GM19463 (cell line): ENCODE results near the gene PHF2.
"Not testable (repeated sequence)": the region's sequence is repeated elsewhere in the genome, so short reads cannot be mapped to it uniquely, and the experiment has no call there.

Experiments used
- ATAC-seq: cut with Tn5 transposase; IDR thresholded peaks from one replicate; pipeline ENCODE4 v1.9.1; 2021; ENCODE audit warnings: mild to moderate bottlenecking, moderate library complexity; ENCODE audit not compliant: unreplicated experiment

Gene PHF2

DNA sequence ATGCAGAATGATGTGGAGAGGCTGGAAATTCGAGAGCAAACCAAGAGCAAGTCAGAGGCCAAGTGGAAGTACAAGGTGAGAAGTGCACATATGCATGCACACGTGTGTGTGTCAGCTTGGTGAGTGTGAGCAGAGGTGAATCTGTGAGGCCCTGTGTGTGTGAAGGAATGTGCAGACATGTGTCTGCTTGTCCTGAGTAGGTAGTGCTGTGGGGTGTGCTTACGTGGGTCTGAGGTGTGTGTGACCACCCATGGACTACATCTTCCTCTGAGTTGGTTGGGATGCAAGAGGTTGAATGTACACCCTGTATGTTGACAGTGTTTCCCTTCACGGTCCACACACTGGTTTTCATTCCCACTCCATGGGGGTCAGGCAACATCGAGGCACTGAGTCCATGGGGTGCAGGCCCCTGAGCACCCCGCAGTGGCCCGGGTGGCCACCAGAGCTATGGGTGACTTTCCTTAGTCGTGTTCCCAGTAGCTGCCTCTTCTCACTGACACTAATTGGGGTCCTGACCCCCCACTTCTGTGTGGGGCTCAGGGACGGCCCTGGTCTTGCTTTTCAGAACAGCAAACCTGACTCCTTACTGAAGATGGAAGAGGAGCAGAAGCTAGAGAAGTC lies 86.7 kb downstream of the PHF2 start:
- no peak for ATAC-seq

DNA sequence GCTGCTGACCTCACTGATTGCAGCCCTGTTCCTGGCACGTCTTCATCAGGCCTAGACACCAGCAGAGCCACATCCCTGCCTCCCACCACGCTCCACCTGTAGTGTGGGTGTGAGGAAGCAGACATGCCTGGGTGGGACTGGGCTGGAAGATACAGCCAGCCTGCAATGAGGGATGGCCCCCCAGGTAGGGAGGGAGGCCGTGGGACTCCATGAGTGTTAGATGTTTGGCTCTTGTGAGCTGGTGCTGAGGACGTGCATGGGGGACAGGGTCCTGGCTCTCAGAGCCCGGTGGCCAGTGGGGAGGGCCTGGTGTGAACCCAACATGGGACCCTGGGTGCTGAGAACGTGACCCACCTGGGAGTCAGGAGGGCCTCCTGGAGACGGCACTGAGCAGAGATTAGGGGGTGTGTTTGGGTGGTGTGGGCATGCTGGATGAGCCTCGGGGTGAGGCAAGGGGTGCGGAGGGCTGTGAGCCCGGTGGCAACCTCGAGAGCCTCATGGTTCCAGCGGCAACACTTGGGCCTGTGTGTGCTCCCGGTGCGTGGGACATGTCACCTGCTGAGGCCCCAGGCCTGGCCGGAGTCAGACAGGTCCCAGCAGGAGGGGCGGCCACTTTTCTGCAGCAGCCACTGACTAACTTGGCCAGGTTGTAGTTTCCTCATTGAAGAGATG lies 87.6 kb downstream of the PHF2 start:
- no peak for ATAC-seq

DNA sequence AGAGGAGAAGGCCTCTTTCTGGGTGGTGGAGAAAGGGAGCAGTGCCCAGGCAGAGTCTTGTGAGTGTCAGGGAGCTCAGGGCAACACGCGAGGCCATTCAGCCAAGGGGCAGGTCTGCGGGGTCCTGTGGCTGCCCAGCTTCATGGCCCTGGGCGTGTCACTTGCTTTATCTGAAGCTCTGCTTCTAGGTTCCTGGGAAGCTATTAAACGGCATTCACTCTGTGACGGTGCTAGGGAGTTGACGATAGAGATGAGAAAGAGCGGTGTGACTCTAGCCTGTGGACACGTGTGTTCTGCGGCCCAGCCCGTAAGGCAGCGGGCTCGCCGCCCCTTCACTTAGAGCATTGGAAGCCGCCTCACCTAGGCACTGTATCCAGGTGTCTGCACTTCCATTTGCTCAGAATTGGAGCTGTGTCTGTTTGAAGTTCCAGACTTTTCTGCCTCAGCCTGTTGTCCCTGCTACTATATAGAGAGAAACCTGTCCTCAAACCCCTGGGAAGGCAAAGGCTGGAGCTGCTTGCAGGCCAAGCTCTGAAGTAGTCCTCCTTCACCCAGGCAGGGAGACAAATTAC lies 88.3 kb downstream of the PHF2 start:
- no peak for ATAC-seq

DNA sequence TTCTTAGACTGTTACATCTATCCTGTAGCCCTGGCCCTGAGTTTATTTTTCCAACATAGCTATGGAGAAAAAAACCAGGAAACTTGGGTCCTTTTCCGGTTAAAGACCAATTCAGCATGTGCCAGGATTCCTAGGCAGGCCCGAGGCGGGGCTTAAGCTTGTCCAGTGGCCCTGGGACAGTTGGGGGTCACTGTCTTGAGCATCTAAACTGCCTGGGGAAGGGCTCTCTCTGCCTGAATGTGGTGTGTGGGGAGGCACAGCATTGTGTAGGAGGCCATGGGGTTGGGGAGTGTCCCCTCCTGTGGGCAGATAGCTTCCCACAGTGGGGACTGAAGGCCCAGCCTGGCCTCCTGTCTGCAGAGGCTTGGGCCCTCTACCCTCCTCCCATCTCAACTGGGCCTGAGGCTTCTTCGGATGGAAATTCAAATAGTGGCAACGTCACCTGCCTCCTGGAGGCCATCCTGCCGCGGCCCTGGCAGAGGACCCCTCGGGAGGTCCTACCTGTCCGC lies 88.8 kb downstream of the PHF2 start:
- no peak for ATAC-seq

- ATAC-seq: no peak
These were observed 89.5 kb downstream of the PHF2 start for GRCh38 chr9:93665637-93666438.

- ATAC-seq: not testable (repeated sequence)
These were observed 90.0 kb downstream of the PHF2 start for GRCh38 chr9:93666439-93666784.

GRCh38 chr9:93667006-93667405 lies 90.6 kb downstream of the PHF2 start:
- ATAC-seq: no peak

DNA sequence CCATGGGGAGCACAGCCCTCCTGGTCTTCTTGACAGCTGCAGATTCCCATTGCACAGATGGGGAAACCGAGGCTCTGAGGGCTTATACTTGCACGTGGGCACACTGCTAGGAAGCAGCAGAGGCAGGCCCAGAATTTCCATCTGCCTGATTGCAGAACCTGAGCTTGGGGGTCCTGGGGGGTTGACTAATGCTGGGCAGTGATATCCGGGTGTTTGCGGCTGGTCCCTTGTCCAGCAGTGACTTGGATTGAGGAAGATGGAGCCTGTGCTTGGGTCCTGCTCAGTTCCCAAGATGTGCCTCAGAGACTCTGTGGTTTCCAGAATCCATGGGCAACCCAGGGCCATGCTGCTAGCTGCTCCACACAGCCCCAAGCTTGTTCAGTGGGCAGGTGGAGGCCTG lies 91.2 kb downstream of the PHF2 start:
- no peak for ATAC-seq

DNA sequence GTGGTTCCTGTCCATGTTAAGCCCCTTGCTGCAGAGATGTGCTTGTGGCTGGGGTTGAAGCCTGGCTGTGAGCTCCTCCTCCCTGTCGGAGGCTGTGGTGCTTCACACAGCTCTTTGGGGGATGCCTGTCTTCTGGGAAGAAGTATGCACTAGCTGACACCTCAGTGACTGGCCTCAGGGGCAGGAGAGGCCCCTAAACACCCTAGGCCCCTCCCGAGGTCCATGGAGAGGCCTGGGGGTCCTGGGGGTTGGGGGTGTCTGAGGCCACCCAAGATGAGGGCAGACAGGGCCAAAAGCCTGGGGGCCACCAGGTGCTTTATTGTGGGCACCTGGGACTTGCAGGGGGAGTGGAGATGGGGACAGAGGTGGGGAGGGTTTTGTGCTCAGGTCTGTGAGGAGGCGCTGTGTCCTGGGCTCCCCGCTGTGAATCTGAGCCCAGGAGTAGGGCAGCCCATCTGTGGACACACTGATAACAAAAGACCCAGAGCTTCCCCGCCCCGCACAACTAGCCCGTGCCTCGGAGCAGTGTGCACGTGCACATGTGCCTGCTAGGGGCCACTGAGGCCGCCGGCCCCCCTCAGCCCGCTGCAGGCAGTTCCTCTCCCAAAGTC lies 92.0 kb downstream of the PHF2 start:
- ATAC-seq: no peak

GRCh38 chr9:93669116-93669957 lies 93.0 kb downstream of the PHF2 start:
- ATAC-seq: no peak

DNA sequence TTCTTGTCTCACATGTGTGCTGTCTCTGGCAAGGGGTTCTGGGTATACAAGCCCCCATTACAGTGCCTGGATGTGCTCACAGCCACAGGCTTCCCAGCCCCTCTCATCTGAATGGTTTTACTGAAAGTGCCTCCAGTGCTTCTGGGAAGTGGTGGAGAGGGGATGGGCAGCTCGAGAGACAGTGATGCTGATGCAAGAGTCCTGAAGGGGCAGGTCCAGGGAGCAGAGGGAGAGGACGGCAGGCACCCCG lies 93.5 kb downstream of the PHF2 start:
- ATAC-seq: no peak

- no peak for ATAC-seq
These were observed 94.0 kb downstream of the PHF2 start for GRCh38 chr9:93670208-93671019.

DNA sequence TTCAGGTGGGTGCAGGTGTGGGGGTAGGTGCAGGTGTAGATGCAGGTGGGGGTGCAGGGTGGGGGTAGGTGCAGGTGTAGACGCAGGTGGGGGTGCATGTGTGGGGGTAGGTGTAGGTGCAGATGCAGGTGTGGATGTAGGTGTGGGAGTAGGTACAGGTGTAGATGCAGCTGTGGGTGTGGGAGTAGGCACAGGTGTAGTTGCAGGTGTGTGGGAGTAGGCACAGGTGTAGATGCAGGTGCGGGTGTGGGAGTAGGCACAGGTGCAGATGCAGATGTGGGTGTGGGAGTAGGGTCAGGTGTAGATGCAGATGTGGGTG lies 94.6 kb downstream of the PHF2 start:
- no peak for ATAC-seq

DNA sequence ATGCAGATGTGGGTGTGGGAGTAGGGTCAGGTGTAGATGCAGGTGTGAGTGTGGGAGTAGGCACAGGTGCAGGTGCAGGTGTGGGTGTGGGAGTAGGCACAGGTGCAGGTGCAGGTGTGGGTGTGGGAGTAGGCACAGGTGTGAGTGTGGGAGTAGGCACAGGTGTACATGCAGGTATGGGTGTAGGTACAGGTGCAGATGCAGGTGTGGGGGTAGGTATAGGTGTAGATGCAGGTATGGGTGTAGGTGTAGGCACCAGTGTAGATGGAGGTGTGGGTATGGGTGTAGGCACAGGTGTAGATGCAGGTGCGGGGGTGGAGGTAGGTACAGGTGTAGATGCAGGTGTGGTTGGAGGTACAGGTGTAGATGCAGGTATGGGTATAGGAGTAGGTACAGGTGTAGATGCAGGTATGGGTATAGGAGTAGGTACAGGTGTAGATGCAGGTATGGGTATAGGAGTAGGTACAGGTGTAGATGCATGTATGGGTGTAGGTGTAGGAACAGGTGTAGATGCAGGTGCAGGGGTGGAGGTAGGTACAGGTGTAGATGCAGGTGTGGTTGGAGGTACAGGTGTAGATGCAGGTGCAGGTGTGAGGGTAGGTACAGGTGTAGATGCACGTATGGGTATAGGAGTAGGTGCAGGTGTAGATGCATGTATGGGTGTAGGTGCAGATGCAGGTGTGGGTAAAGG lies 96.1 kb downstream of the PHF2 start:
- not testable (repeated sequence) for ATAC-seq

DNA sequence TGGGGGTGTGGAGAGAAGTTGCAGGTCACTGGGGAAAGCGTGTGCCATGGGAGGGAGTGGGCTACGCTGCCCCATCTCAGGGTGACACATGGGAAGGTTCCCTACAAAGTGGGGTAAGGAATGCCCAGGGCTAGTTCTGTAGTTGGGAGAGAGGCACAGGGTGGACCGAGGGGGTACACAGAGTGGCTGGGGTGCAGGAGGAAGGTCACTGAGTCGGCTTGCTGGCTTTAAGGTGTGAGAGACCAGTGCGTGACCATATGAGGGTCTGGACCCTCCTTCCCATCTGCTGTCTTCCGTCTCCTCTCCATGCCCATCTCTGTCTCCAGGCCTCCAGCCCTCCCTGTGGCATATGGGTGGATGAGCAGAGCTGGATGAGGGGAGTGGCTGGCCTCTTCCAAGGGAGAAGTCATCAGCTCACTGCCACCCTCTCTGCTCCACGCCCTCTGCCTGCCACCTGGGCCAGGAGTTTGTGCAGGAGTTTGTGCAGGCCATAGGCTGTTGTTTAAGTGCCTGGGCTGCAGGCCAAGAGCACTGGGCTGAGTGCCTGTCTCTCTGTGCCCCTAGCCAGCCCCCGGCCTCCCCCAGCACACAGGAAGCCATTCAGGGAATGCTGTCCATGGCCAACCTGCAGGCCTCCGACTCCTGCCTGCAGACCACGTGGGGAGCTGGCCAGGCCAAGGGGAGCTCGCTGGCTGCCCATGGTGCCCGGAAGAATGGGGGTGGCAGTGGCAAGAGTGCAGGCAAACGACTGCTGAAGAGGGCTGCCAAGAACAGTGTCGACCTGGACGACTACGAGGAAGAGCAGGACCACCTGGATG lies 96.8 kb downstream of the PHF2 start:
- ATAC-seq: no peak

DNA sequence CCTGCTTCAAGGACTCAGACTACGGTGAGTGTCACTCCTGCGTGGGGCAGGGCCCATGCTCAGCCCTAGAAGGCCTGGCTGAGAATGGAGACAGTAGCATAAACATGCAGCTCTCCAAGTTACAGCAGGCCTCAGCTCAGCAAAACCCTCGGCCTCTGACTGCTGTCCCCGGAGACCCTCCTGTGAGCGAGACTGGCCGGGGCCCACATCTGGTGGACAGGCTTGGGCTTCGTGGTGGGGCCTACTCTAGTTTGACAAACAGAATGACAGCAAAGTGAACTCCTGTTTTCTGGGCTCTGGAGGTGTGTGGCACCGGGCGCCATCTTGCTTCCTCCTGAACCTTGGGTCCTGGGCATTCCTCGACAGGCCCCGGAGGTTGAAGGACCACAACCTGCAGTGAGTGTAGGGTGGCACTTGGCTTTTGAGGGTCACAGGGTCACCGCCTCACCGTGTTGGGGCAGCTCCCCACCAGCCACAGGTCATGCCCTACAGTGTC lies 97.5 kb downstream of the PHF2 start:
- no peak for ATAC-seq

GRCh38 chr9:93674580-93675335 lies 98.4 kb downstream of the PHF2 start:
- ATAC-seq: no peak
